K562 (cell line): ENCODE data around the gene KCNJ4. TPM values are rescaled to one million over a fixed set of nuclear protein-coding genes. Genes with fewer than 3 reads are reported as not detected.

ENCODE experiments used
- ATAC-seq: fragments of 200-7000 bp; cut with Tn5 transposase; 3 replicates; pipeline ENCODE4 v1.9.1; 2020; ENCODE audit warnings: moderate library complexity
- BruUV-seq: library from RNA; stranded (reverse); fragments of 400-500 nt; replicated peaks from 2 replicates; lab custom pipeline; 2021; lab: Mats Ljungman, UMichigan
- CTCF ChIA-PET: fragments of 300-600 bp; formaldehyde crosslinking; extraction: SDS; loops from one replicate; lab custom pipeline; 2021; ENCODE audit warnings: low intra/inter-chr PET ratio; lab: Yijun Ruan, JAX
- POLR2A ChIA-PET: fragments of 300-600, 350-650 bp; sonication (Branson Sonifier 250); formaldehyde crosslinking; extraction: SDS; loops from one replicate; lab custom pipeline; 2021; ENCODE audit warnings: antibody characterized with exemption, inconsistent platforms; lab: Yijun Ruan, JAX
- DNase-seq, 4 experiments: peaks; one replicate each; pipeline versions ENCODE4 v3.0.0 to v3.0.0-alpha.2; 2011 to 2018; ENCODE audit warnings: low spot score in 3 of 4, mixed read lengths in 3 of 4; ENCODE audit errors: extremely low read depth in 1 of 4
- FAIRE-seq: peaks from 2 replicates; lab custom pipeline; 2011; peaks lifted over from hg19 to GRCh38; lab: Jason Lieb, UNC
- H2AFZ ChIP-seq: 2 replicates; pipeline ENCODE4 v1.6.0; 2011; ENCODE audit warnings: low read depth, low read length, control low read depth, inconsistent platforms
- H3K27ac ChIP-seq: fragments of 200-600 bp; 3 replicates; pipeline ENCODE4 v1.8.0; 2011; ENCODE audit warnings: low read depth, mild to moderate bottlenecking, control low read depth, inconsistent platforms, low read length, moderate library complexity, mixed read lengths; ENCODE audit errors: extremely low read depth
- H3K27me3 ChIP-seq, 2 experiments: fragments of 300-600 bp in 1 of 2; 2 replicates in 1 of 2; 3 replicates in 1 of 2; pipeline versions ENCODE4 v1.6.0 to v1.8.0; 2011; ENCODE audit warnings: inconsistent platforms in 2 of 2, low read length in 2 of 2, mild to moderate bottlenecking in 1 of 2, mixed read lengths in 1 of 2, moderate library complexity in 1 of 2; ENCODE audit not compliant: control insufficient read depth in 2 of 2, insufficient read depth in 2 of 2
- H3K36me3 ChIP-seq: fragments of 300-600 bp; 3 replicates; pipeline ENCODE4 v1.8.0; 2011; ENCODE audit warnings: mild to moderate bottlenecking, low read length, inconsistent platforms; ENCODE audit not compliant: control insufficient read depth, insufficient read depth
- H3K4me1 ChIP-seq, 2 experiments: fragments of 200-600 bp in 1 of 2; replicated peaks in 1 of 2; 2 replicates in 1 of 2; 3 replicates in 1 of 2; pipeline versions ENCODE4 v1.5.1 to v1.8.0; 2011; ENCODE audit warnings: inconsistent platforms in 2 of 2, low read length in 2 of 2, mild to moderate bottlenecking in 1 of 2, mixed read lengths in 1 of 2, moderate library complexity in 1 of 2; ENCODE audit not compliant: control insufficient read depth in 2 of 2, insufficient read depth in 2 of 2
- H3K4me2 ChIP-seq: 2 replicates; pipeline ENCODE4 v1.6.1; 2011; ENCODE audit warnings: low read length, control low read depth, inconsistent platforms, mixed read lengths; ENCODE audit not compliant: insufficient read depth
- H3K4me3 ChIP-seq: fragments of 200-600 bp; sonication (generic), shearing (Covaris generic); 2 replicates; pipeline ENCODE4 v1.5.1; 2016; ENCODE audit warnings: control low read depth, inconsistent platforms
- H3K79me2 ChIP-seq: fragments of 200-600 bp; 3 replicates; pipeline ENCODE4 v1.8.0; 2011; ENCODE audit warnings: low read length, inconsistent platforms; ENCODE audit not compliant: control insufficient read depth, insufficient read depth
- H3K9ac ChIP-seq, 2 experiments: 2 replicates each; pipeline versions ENCODE4 v1.6.0 to v1.6.1; 2011; ENCODE audit warnings: low read depth in 2 of 2, low read length in 2 of 2, control low read depth in 1 of 2, inconsistent platforms in 1 of 2, mild to moderate bottlenecking in 1 of 2, mixed read lengths in 1 of 2; ENCODE audit not compliant: insufficient read depth in 1 of 2
- H3K9me1 ChIP-seq: one replicate; pipeline ENCODE4 v1.6.0; 2011; ENCODE audit warnings: inconsistent platforms, mild to moderate bottlenecking, low read length, moderate library complexity; ENCODE audit not compliant: control insufficient read depth, insufficient read depth
- H3K9me3 ChIP-seq: replicated peaks from 2 replicates; pipeline ENCODE4 v1.5.1; 2011; ENCODE audit warnings: low read depth, low read length, inconsistent platforms; ENCODE audit not compliant: control insufficient read depth, insufficient read depth
- H4K20me1 ChIP-seq: replicated peaks from 2 replicates; pipeline ENCODE4 v1.6.1; 2011; ENCODE audit warnings: low read length, inconsistent platforms, mixed read lengths; ENCODE audit not compliant: control insufficient read depth, insufficient read depth
- WGBS: fragments of 100-300 bp; shearing (Covaris generic); methylation state at CpG from one replicate; pipeline ENCODE4 v1.1.6; 2016; ENCODE audit warnings: low coverage, mixed read lengths; ENCODE audit not compliant: insufficient coverage; ENCODE audit errors: missing lambda C conversion rate; 5-methylcytosine and 5-hydroxymethylcytosine counted together
- in situ Hi-C: fragments of 300-500 bp; cut with MboI; formaldehyde crosslinking; loops from 4 replicates; pipeline ENCODE4 v1.15.0; 2018; ENCODE audit warnings: inconsistent platforms, mixed read lengths
- intact Hi-C: fragments of 100-400 bp; cut with micrococcal nuclease; formaldehyde crosslinking; loops from 2 replicates; pipeline ENCODE4 v1.14.2; 2022
- polyA plus RNA-seq, 8 experiments: library from polyadenylated mRNA; depleted of rRNA in 4 of 8; stranded (reverse) in 5 of 8; unstranded in 3 of 8; fragments of >200 nt; fragmentation: Nextera tagmentation in 2 of 8; fragmentation: Illumina TruSeq in 1 of 8; extraction: Ambion mirVana in 2 of 8; extraction: Trizol in 1 of 8; gene quantifications; 2 replicates each; pipeline versions ENCODE4 v1.2.1 to v1.2.3, GENCODE V29; 2011 to 2014; ENCODE audit warnings: inconsistent platforms in 1 of 8, missing spikeins in 1 of 8
- total RNA-seq, 7 experiments: library from RNA; depleted of rRNA in 6 of 7; stranded (reverse); fragments of >200 nt in 6 of 7; fragmentation: Illumina TruSeq in 2 of 7; extraction: Trizol in 2 of 7; gene quantifications; 2 replicates each; pipeline versions ENCODE4 v1.2.1 to v1.2.3, GENCODE V29; 2011 to 2021; ENCODE audit warnings: low replicate concordance in 1 of 7
- TF ChIP-seq, protein P1 (sequence below): fragments of 250-450 bp; sonication (Bioruptor Pico); IDR thresholded peaks from 2 replicates; pipeline ENCODE4 v1.4.0; 2020; ENCODE audit warnings: mild to moderate bottlenecking, moderate library complexity
- TF ChIP-seq, protein P2 (sequence below): fragments of 200-800 bp; sonication (Bioruptor generic); IDR thresholded peaks from 2 replicates; pipeline ENCODE4 v1.6.1; 2017; ENCODE audit warnings: missing genetic modification characterization, missing compliant biosample characterization

The KCNJ4 gene
- total and polyA plus RNA-seq, 9 of the 15 experiments (the other 6 are each of a cell fraction or from before 2014, with no cell fraction given): 0.07 to 0.55 (median 0.09) TPM; not detected in 4

DNA sequence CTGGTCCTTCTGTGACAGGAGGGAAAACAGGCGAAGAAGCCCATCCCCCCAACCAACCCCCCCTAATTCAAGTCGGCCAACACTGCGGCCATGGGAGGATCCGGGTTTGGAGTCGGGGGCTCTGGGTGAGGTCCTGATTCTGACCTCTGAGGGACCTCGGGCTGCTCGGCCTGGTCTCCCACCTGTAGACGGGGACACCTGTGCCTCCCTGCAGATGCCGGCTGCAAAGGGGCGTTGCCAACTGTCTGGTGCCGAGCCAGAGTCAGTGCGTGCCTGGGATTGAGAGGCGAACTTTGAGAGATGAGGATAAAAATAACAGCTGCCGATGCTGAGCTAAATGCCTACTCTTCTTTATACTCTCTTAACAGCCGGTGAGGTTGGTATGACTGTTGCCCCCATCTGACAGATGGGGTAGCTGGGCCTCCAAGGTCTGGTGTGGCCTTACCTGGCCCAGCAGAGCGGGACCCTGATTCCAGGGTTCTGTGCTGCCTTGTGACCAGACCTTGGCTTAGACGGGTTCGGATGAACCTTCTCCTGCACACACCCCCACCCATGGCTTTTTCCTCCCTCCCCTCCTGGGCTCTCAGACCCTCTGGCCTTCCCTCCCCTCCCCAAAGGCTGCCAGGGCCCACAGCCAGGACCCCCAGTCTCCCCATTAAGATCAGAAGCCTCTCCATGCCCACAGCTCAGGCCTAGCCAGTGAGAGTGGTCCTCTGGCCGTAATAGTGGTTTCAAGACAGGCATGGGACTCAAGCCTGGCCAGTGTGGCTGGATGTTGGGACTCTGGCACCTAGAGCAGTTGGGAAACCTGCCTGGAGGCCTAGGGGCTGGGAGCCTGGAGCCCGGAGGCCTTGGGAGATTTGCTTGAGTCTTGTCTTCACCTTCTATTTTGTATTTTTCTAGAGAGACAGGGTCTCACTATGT lies 41.7 kb downstream of the KCNJ4 start:
- ChIA-PET CTCF (interaction anchor here (0.6 kb wide), 1 partner anchor 46 kb away, joined by 3 read pairs; no protein-coding TSS in a partner anchor), POLR2A (no interaction called here)
- TF ChIP-seq, protein P1, sequence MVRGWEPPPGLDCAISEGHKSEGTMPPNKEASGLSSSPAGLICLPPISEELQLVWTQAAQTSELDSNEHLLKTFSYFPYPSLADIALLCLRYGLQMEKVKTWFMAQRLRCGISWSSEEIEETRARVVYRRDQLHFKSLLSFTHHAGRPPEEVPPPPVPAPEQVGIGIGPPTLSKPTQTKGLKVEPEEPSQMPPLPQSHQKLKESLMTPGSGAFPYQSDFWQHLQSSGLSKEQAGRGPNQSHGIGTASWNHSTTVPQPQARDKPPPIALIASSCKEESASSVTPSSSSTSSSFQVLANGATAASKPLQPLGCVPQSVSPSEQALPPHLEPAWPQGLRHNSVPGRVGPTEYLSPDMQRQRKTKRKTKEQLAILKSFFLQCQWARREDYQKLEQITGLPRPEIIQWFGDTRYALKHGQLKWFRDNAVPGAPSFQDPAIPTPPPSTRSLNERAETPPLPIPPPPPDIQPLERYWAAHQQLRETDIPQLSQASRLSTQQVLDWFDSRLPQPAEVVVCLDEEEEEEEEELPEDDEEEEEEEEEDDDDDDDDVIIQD (CRISPR knock-in tag): no peak
- TF ChIP-seq, protein P2, sequence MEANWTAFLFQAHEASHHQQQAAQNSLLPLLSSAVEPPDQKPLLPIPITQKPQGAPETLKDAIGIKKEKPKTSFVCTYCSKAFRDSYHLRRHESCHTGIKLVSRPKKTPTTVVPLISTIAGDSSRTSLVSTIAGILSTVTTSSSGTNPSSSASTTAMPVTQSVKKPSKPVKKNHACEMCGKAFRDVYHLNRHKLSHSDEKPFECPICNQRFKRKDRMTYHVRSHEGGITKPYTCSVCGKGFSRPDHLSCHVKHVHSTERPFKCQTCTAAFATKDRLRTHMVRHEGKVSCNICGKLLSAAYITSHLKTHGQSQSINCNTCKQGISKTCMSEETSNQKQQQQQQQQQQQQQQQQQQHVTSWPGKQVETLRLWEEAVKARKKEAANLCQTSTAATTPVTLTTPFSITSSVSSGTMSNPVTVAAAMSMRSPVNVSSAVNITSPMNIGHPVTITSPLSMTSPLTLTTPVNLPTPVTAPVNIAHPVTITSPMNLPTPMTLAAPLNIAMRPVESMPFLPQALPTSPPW (CRISPR knock-in tag): peak; percentile 52
- TF ChIP-seq, all 486 proteins: peak for 1

More for the DNA sequence above, 41.7 kb downstream of the KCNJ4 start:
- Histone ChIP-seq H3K9me1 (no peaks in the 10 kb centered on the region), H3K9me3 (no peaks in the 10 kb centered on the region), H3K27ac (no peak overlapping the region), H2AFZ (no peak overlapping the region), H3K9ac (peak overlapping the region in 1 of 2 experiments; percentile 40; a peak in 1 of 4 replicates), H4K20me1 (no peaks in the 10 kb centered on the region), H3K27me3 (no peaks in the 10 kb centered on the region), H3K4me2 (peak overlapping the region; percentile 67; the same call in 1 of the 2 replicates), H3K4me1 (peaks cover 0 to 15% of the 10 kb centered on the region in 2 experiments; a peak in 2 of 5 replicates), H3K79me2 (no peaks in the 10 kb centered on the region), H3K36me3 (no peaks in the 10 kb centered on the region), H3K4me3 (no peak overlapping the region)
- DNase-seq (no peak), FAIRE-seq (no peak), ATAC-seq (no peak)
- WGBS: 37% methylated on average over 11 of the region's 20 CpGs
- BruUV-seq: no TSS peak
- intact Hi-C loops (loop anchor here (5.0 kb wide), 1 partner anchor 159 kb away; the partner anchor contains the start of gene DMC1), in situ Hi-C loops (no loop called here)
